ENCODE results near the gene PRKCA.
"Not testable (repeated sequence)": the region's sequence is repeated elsewhere in the genome, so short reads cannot be mapped to it uniquely, and the experiment has no call there.

The PRKCA gene

GRCh38 chr17:66354472-66354871, 52.1 kb downstream of the PRKCA start:
- no peaks in the 10 kb centered on the region for H3K4me1 ChIP-seq (ENCODE audit: insufficient read depth, insufficient read length)
- H3K9me3 ChIP-seq (ENCODE audit: insufficient read depth, low read length), result no peaks in the 10 kb centered on the region
- no peaks in the 10 kb centered on the region for H3K27me3 ChIP-seq (ENCODE audit: insufficient read depth, insufficient read length)
- no peak for DNase-seq (ENCODE audit: low read depth, low spot score)
- no peaks in the 10 kb centered on the region for H3K36me3 ChIP-seq (ENCODE audit: insufficient read depth, insufficient read length, low read length)
- H3K4me3 ChIP-seq (ENCODE audit: insufficient read length, low read depth), result no peak overlapping the region
- TF ChIP-seq ZNF274 (IDR thresholded peaks at IDR 0.05; ENCODE audit: low read depth, low read length), result no peak
- no peak for TF ChIP-seq YY1 (IDR thresholded peaks at IDR 0.05; ENCODE audit: insufficient read depth, insufficient read length)
- no peak for TF ChIP-seq SUZ12 (IDR thresholded peaks at IDR 0.05; ENCODE audit: extremely low read depth, insufficient read depth, insufficient read length)
- H3K9ac ChIP-seq (ENCODE audit: insufficient read length, low read depth), result no peak overlapping the region

- H3K9me3 ChIP-seq (ENCODE audit: insufficient read depth, low read length), result no peaks in the 10 kb centered on the region
- H3K9ac ChIP-seq (ENCODE audit: insufficient read length, low read depth), result no peak overlapping the region
- H3K4me1 ChIP-seq (ENCODE audit: insufficient read depth, insufficient read length), result no peaks in the 10 kb centered on the region
- no peak for TF ChIP-seq SUZ12 (IDR thresholded peaks at IDR 0.05; ENCODE audit: extremely low read depth, insufficient read depth, insufficient read length)
- TF ChIP-seq ZNF274 (IDR thresholded peaks at IDR 0.05; ENCODE audit: low read depth, low read length), result no peak
- TF ChIP-seq YY1 (IDR thresholded peaks at IDR 0.05; ENCODE audit: insufficient read depth, insufficient read length), result no peak
- DNase-seq (ENCODE audit: low read depth, low spot score), result no peak
- H3K36me3 ChIP-seq (ENCODE audit: insufficient read depth, insufficient read length, low read length), result no peaks in the 10 kb centered on the region
- H3K27me3 ChIP-seq (ENCODE audit: insufficient read depth, insufficient read length), result no peaks in the 10 kb centered on the region
- H3K4me3 ChIP-seq (ENCODE audit: insufficient read length, low read depth), result no peak overlapping the region
Measured at GRCh38 chr17:66354981-66355380, 52.6 kb downstream of the PRKCA start.

- no peaks in the 10 kb centered on the region for H3K4me1 ChIP-seq (ENCODE audit: insufficient read depth, insufficient read length)
- H3K4me3 ChIP-seq (ENCODE audit: insufficient read length, low read depth), result no peak overlapping the region
- no peak for DNase-seq (ENCODE audit: low read depth, low spot score)
- H3K9ac ChIP-seq (ENCODE audit: insufficient read length, low read depth), result no peak overlapping the region
- no peaks in the 10 kb centered on the region for H3K9me3 ChIP-seq (ENCODE audit: insufficient read depth, low read length)
- TF ChIP-seq YY1 (IDR thresholded peaks at IDR 0.05; ENCODE audit: insufficient read depth, insufficient read length), result no peak
- TF ChIP-seq ZNF274 (IDR thresholded peaks at IDR 0.05; ENCODE audit: low read depth, low read length), result no peak
- no peak for TF ChIP-seq SUZ12 (IDR thresholded peaks at IDR 0.05; ENCODE audit: extremely low read depth, insufficient read depth, insufficient read length)
- no peaks in the 10 kb centered on the region for H3K27me3 ChIP-seq (ENCODE audit: insufficient read depth, insufficient read length)
- no peaks in the 10 kb centered on the region for H3K36me3 ChIP-seq (ENCODE audit: insufficient read depth, insufficient read length, low read length)
Measured at GRCh38 chr17:66355510-66355909, 53.1 kb downstream of the PRKCA start.

GRCh38 chr17:66357037-66357436, 54.6 kb downstream of the PRKCA start:
- Histone ChIP-seq H3K9ac (ENCODE audit: insufficient read length, low read depth) (no peak overlapping the region), H3K4me1 (ENCODE audit: insufficient read depth, insufficient read length) (no peaks in the 10 kb centered on the region), H3K27me3 (ENCODE audit: insufficient read depth, insufficient read length) (no peaks in the 10 kb centered on the region), H3K4me3 (ENCODE audit: insufficient read length, low read depth) (no peak overlapping the region), H3K36me3 (ENCODE audit: insufficient read depth, insufficient read length, low read length) (no peaks in the 10 kb centered on the region), H3K9me3 (ENCODE audit: insufficient read depth, low read length) (no peaks in the 10 kb centered on the region)
- no peak for DNase-seq (ENCODE audit: low read depth, low spot score)
- TF ChIP-seq SUZ12 (IDR thresholded peaks at IDR 0.05; ENCODE audit: extremely low read depth, insufficient read depth, insufficient read length) (no peak), YY1 (IDR thresholded peaks at IDR 0.05; ENCODE audit: insufficient read depth, insufficient read length) (no peak), ZNF274 (IDR thresholded peaks at IDR 0.05; ENCODE audit: low read depth, low read length) (no peak)

- no peak for DNase-seq (ENCODE audit: low read depth, low spot score)
- Histone ChIP-seq H3K9me3 (ENCODE audit: insufficient read depth, low read length) (no peaks in the 10 kb centered on the region), H3K36me3 (ENCODE audit: insufficient read depth, insufficient read length, low read length) (no peaks in the 10 kb centered on the region), H3K4me3 (ENCODE audit: insufficient read length, low read depth) (no peak overlapping the region), H3K4me1 (ENCODE audit: insufficient read depth, insufficient read length) (no peaks in the 10 kb centered on the region), H3K27me3 (ENCODE audit: insufficient read depth, insufficient read length) (no peaks in the 10 kb centered on the region), H3K9ac (ENCODE audit: insufficient read length, low read depth) (no peak overlapping the region)
- TF ChIP-seq SUZ12 (IDR thresholded peaks at IDR 0.05; ENCODE audit: extremely low read depth, insufficient read depth, insufficient read length), result no peak
- TF ChIP-seq ZNF274 (IDR thresholded peaks at IDR 0.05; ENCODE audit: low read depth, low read length), result no peak
- TF ChIP-seq YY1 (IDR thresholded peaks at IDR 0.05; ENCODE audit: insufficient read depth, insufficient read length), result no peak
Measured at GRCh38 chr17:66359351-66359750, 56.9 kb downstream of the PRKCA start.

GRCh38 chr17:66360961-66361565, 58.6 kb downstream of the PRKCA start:
- not testable (repeated sequence) for DNase-seq (ENCODE audit: low read depth, low spot score); H3K36me3 ChIP-seq (ENCODE audit: insufficient read depth, insufficient read length, low read length); H3K27me3 ChIP-seq (ENCODE audit: insufficient read depth, insufficient read length); H3K4me3 ChIP-seq (ENCODE audit: insufficient read length, low read depth); H3K9ac ChIP-seq (ENCODE audit: insufficient read length, low read depth); H3K9me3 ChIP-seq (ENCODE audit: insufficient read depth, low read length); H3K4me1 ChIP-seq (ENCODE audit: insufficient read depth, insufficient read length)

- TF ChIP-seq ZNF274 (IDR thresholded peaks at IDR 0.05; ENCODE audit: low read depth, low read length) (no peak), YY1 (IDR thresholded peaks at IDR 0.05; ENCODE audit: insufficient read depth, insufficient read length) (no peak), SUZ12 (IDR thresholded peaks at IDR 0.05; ENCODE audit: extremely low read depth, insufficient read depth, insufficient read length) (no peak)
- no peak for DNase-seq (ENCODE audit: low read depth, low spot score)
- Histone ChIP-seq H3K4me1 (ENCODE audit: insufficient read depth, insufficient read length) (no peaks in the 10 kb centered on the region), H3K27me3 (ENCODE audit: insufficient read depth, insufficient read length) (no peaks in the 10 kb centered on the region), H3K9me3 (ENCODE audit: insufficient read depth, low read length) (no peaks in the 10 kb centered on the region), H3K4me3 (ENCODE audit: insufficient read length, low read depth) (no peak overlapping the region), H3K36me3 (ENCODE audit: insufficient read depth, insufficient read length, low read length) (no peaks in the 10 kb centered on the region), H3K9ac (ENCODE audit: insufficient read length, low read depth) (no peak overlapping the region)
Measured at GRCh38 chr17:66364508-66364907, 62.1 kb downstream of the PRKCA start.

Data from NT2/D1 (cell line).